TTC549 (cell line): Measurements from ENCODE around the gene NDUFAF2.
"Not testable (repeated sequence)": the region's sequence is repeated elsewhere in the genome, so short reads cannot be mapped to it uniquely, and the experiment has no call there.

Source experiments
- FAIRE-seq: peaks from 2 replicates; lab custom pipeline; 2012; peaks lifted over from hg19 to GRCh38; lab: Jason Lieb, UNC

The NDUFAF2 gene

GRCh38 chr5:61050292-61050691 is 105.3 kb downstream of the NDUFAF2 start:
- no peak for FAIRE-seq

- no peak for FAIRE-seq
Observed at GRCh38 chr5:61051267-61051666, 106.3 kb downstream of the NDUFAF2 start.

- no peak for FAIRE-seq
Observed at GRCh38 chr5:61052882-61053281, 107.9 kb downstream of the NDUFAF2 start.

- FAIRE-seq = no peak
Observed at GRCh38 chr5:61053937-61054336, 108.9 kb downstream of the NDUFAF2 start.

GRCh38 chr5:61055434-61056006 is 110.5 kb downstream of the NDUFAF2 start:
- FAIRE-seq = peak; percentile 92

GRCh38 chr5:61059499-61059898 is 114.5 kb downstream of the NDUFAF2 start:
- no peak for FAIRE-seq

- FAIRE-seq = no peak
Observed at GRCh38 chr5:61069150-61069549, 124.1 kb downstream of the NDUFAF2 start.

- no peak for FAIRE-seq
Observed at GRCh38 chr5:61071526-61071925, 126.5 kb downstream of the NDUFAF2 start.

- no peak for FAIRE-seq
Observed at GRCh38 chr5:61076626-61077025, 131.6 kb downstream of the NDUFAF2 start.

- no peak for FAIRE-seq
Observed at GRCh38 chr5:61081741-61082140, 136.7 kb downstream of the NDUFAF2 start.

GRCh38 chr5:61082516-61083280 is 137.7 kb downstream of the NDUFAF2 start:
- no peak for FAIRE-seq

- no peak for FAIRE-seq
Observed at GRCh38 chr5:61084658-61085057, 139.7 kb downstream of the NDUFAF2 start.

- no peak for FAIRE-seq
Observed at GRCh38 chr5:61085885-61086284, 140.9 kb downstream of the NDUFAF2 start.

GRCh38 chr5:61087921-61088320 is 142.9 kb downstream of the NDUFAF2 start:
- no peak for FAIRE-seq

GRCh38 chr5:61089351-61089750 is 144.3 kb downstream of the NDUFAF2 start:
- FAIRE-seq = no peak

GRCh38 chr5:61093046-61093771 is 148.2 kb downstream of the NDUFAF2 start:
- FAIRE-seq = not testable (repeated sequence)

- FAIRE-seq = no peak
Observed at GRCh38 chr5:61097465-61097864, 152.5 kb downstream of the NDUFAF2 start.

- no peak for FAIRE-seq
Observed at GRCh38 chr5:61098251-61098995, 153.4 kb downstream of the NDUFAF2 start.

GRCh38 chr5:61100437-61100836 is 155.4 kb downstream of the NDUFAF2 start:
- no peak for FAIRE-seq

- no peak for FAIRE-seq
Observed at GRCh38 chr5:61114441-61114840, 169.4 kb downstream of the NDUFAF2 start.

- FAIRE-seq = no peak
Observed at GRCh38 chr5:61115968-61116367, 171.0 kb downstream of the NDUFAF2 start.

GRCh38 chr5:61119066-61119465 is 174.1 kb downstream of the NDUFAF2 start:
- FAIRE-seq = no peak

GRCh38 chr5:61120534-61120933 is 175.5 kb downstream of the NDUFAF2 start:
- no peak for FAIRE-seq
